SK-N-SH (cell line): ENCODE measurements around the gene SBSN. TPM values are rescaled to one million over a fixed set of nuclear protein-coding genes. Genes with fewer than 3 reads are reported as not detected.
A peak's percentile ranks its signal among the peaks of the same experiment; 100 is the strongest.

Source experiments
- CTCF ChIA-PET: fragments of 300-600, 350-600 bp; formaldehyde crosslinking; extraction: SDS; loops from one replicate; lab custom pipeline; 2021; lab: Yijun Ruan, JAX
- POLR2A ChIA-PET: fragments of 350-600 bp; sonication (Branson Sonifier 250); formaldehyde crosslinking; extraction: SDS; loops from one replicate; lab custom pipeline; 2020; ENCODE audit warnings: antibody characterized with exemption, inconsistent platforms; lab: Yijun Ruan, JAX
- DNase-seq: peaks from one replicate; pipeline ENCODE4 v3.0.0; 2012
- H2AFZ ChIP-seq: fragments of 200-600 bp; sonication (generic); 2 replicates; pipeline ENCODE4 v1.8.1; 2016; ENCODE audit warnings: antibody characterized with exemption, mild to moderate bottlenecking, low read depth
- H3F3A ChIP-seq: fragments of 200-600 bp; sonication (generic); replicated peaks from 2 replicates; pipeline ENCODE3; 2016; ENCODE audit warnings: antibody characterized with exemption, mild to moderate bottlenecking; ENCODE audit not compliant: insufficient read depth
- H3K27ac ChIP-seq, 2 experiments: fragments of 200-500 bp in 1 of 2; fragments of 200-600 bp in 1 of 2; sonication (Bioruptor generic) in 1 of 2; sonication (generic), shearing (Covaris generic) in 1 of 2; 2 replicates each; pipeline versions ENCODE4 v1.5.1 to v1.6.1; 2014 to 2016; ENCODE audit warnings: low read depth in 2 of 2, inconsistent platforms in 1 of 2, low read length in 1 of 2, mild to moderate bottlenecking in 1 of 2, mixed read lengths in 1 of 2
- H3K27me3 ChIP-seq: fragments of 200-600 bp; sonication (generic), shearing (Covaris generic); 2 replicates; pipeline ENCODE4 v1.6.1; 2016; ENCODE audit warnings: mixed run types; ENCODE audit not compliant: insufficient read depth
- H3K36me3 ChIP-seq, 2 experiments: fragments of 200-500 bp in 1 of 2; fragments of 200-600 bp in 1 of 2; sonication (Bioruptor generic) in 1 of 2; sonication (generic) in 1 of 2; replicated peaks in 1 of 2; 2 replicates each; pipeline versions ENCODE3 to v1.5.1; 2014 to 2016; ENCODE audit warnings: low read length in 1 of 2, mild to moderate bottlenecking in 1 of 2; ENCODE audit not compliant: insufficient read depth in 2 of 2, control insufficient read depth in 1 of 2
- H3K4me1 ChIP-seq, 2 experiments: fragments of 200-500 bp in 1 of 2; fragments of 200-600 bp in 1 of 2; sonication (Bioruptor generic) in 1 of 2; sonication (generic), shearing (Covaris generic) in 1 of 2; 2 replicates each; pipeline versions ENCODE4 v1.5.1 to v1.6.1; 2014 to 2016; ENCODE audit warnings: low read depth in 1 of 2, low read length in 1 of 2, mixed run types in 1 of 2; ENCODE audit not compliant: insufficient read depth in 2 of 2, control insufficient read depth in 1 of 2
- H3K4me2 ChIP-seq: fragments of 200-600 bp; sonication (generic), shearing (Covaris generic); 2 replicates; pipeline ENCODE4 v1.6.1; 2017; ENCODE audit warnings: mixed run types
- H3K4me3 ChIP-seq, 2 experiments: fragments of 200-500 bp in 1 of 2; fragments of 200-600 bp in 1 of 2; sonication (Bioruptor generic) in 1 of 2; sonication (generic), shearing (Covaris generic) in 1 of 2; 2 replicates each; pipeline versions ENCODE4 v1.5.1 to v1.8.1; 2014 to 2016; ENCODE audit warnings: low read depth in 2 of 2, inconsistent platforms in 1 of 2, low read length in 1 of 2, mild to moderate bottlenecking in 1 of 2, mixed read lengths in 1 of 2, moderate library complexity in 1 of 2
- H3K79me2 ChIP-seq: fragments of 200-600 bp; sonication (generic); 2 replicates; pipeline ENCODE4 v1.8.1; 2017; ENCODE audit warnings: mild to moderate bottlenecking; ENCODE audit not compliant: insufficient read depth
- H3K9ac ChIP-seq: fragments of 200-600 bp; sonication (generic); 2 replicates; pipeline ENCODE4 v1.6.1; 2017; ENCODE audit warnings: mixed run types
- H3K9me2 ChIP-seq: fragments of 200-600 bp; sonication (generic); 2 replicates; pipeline ENCODE4 v1.6.1; 2017; ENCODE audit warnings: mixed run types
- H3K9me3 ChIP-seq: fragments of 200-600 bp; sonication (generic); 2 replicates; pipeline ENCODE4 v1.6.1; 2017; ENCODE audit warnings: mixed run types, mild to moderate bottlenecking, moderate library complexity
- H4K20me1 ChIP-seq: fragments of 200-600 bp; sonication (generic); 2 replicates; pipeline ENCODE4 v1.6.1; 2017; ENCODE audit warnings: mild to moderate bottlenecking, mixed run types; ENCODE audit not compliant: insufficient read depth
- FOSL2 ChIP-seq: IDR thresholded peaks from 2 replicates; pipeline ENCODE4 v1.4.0; 2012; ENCODE audit warnings: low read depth, mild to moderate bottlenecking, moderate library complexity, borderline replicate concordance
- FOXJ3 ChIP-seq: sonication (generic); formaldehyde crosslinking; IDR thresholded peaks from 2 replicates; pipeline ENCODE4 v1.5.1; 2020; ENCODE audit warnings: mild to moderate bottlenecking, missing genetic modification reagents
- JUND ChIP-seq: IDR thresholded peaks from 2 replicates; pipeline ENCODE4 v1.4.0; 2012
- NFIC ChIP-seq: IDR thresholded peaks from 2 replicates; pipeline ENCODE4 v1.4.0; 2012; ENCODE audit warnings: borderline replicate concordance
- NRF1 ChIP-seq: IDR thresholded peaks from 2 replicates; pipeline ENCODE4 v1.6.1; 2012; ENCODE audit warnings: low read depth, mild to moderate bottlenecking, low read length
- RAD21 ChIP-seq: IDR thresholded peaks from 2 replicates; pipeline ENCODE4 v1.6.1; 2012; ENCODE audit warnings: mild to moderate bottlenecking, low read length
- RCOR1 ChIP-seq: fragments of 150-350 bp; IDR thresholded peaks from 2 replicates; pipeline ENCODE4 v1.6.1; 2017; ENCODE audit warnings: antibody characterized with exemption, low read length
- RXRA ChIP-seq: IDR thresholded peaks from 2 replicates; pipeline ENCODE4 v1.4.0; 2012; ENCODE audit warnings: low read depth, mild to moderate bottlenecking, borderline replicate concordance
- SMC3 ChIP-seq: IDR thresholded peaks from 2 replicates; pipeline ENCODE4 v1.6.1; 2012; ENCODE audit warnings: low read depth, low read length, improper control_type of control experiment
- TAF1 ChIP-seq: IDR thresholded peaks from 2 replicates; pipeline ENCODE4 v1.6.1; 2012; ENCODE audit warnings: low read depth, mild to moderate bottlenecking, low read length, moderate library complexity, borderline replicate concordance
- TCF12 ChIP-seq: IDR thresholded peaks from 2 replicates; pipeline ENCODE4 v1.4.0; 2012
- WGBS: methylation state at CpG from one replicate; pipeline ENCODE4 v1.1.6; 2017; ENCODE audit warnings: low lambda C conversion rate; 5-methylcytosine and 5-hydroxymethylcytosine counted together
- polyA plus RNA-seq, 3 experiments: library from polyadenylated mRNA; depleted of rRNA; stranded (reverse); fragments of >200 nt; gene quantifications; 2 replicates each; pipeline ENCODE4 v1.2.3, GENCODE V29; 2012
- TF ChIP-seq, protein P1 (sequence below): IDR thresholded peaks from 2 replicates; pipeline ENCODE4 v1.4.0; 2012; ENCODE audit warnings: low read depth, borderline replicate concordance
- TF ChIP-seq, protein P2 (sequence below): IDR thresholded peaks from 2 replicates; pipeline ENCODE4; 2012
- TF ChIP-seq, protein P3 (sequence below): fragments of 150-350 bp; IDR thresholded peaks from 2 replicates; pipeline ENCODE4 v1.6.1; 2016; ENCODE audit warnings: mild to moderate bottlenecking, low read depth, low read length
- TF ChIP-seq, protein P4 (sequence below): fragments of 200-600 bp; sonication (generic); IDR thresholded peaks from 2 replicates; pipeline ENCODE4 v1.6.1; 2017; ENCODE audit warnings: antibody characterized with exemption, mild to moderate bottlenecking, moderate library complexity
- TF ChIP-seq, protein P5 (sequence below): IDR thresholded peaks from 2 replicates; pipeline ENCODE4 v1.4.0; 2012; ENCODE audit warnings: low read depth

The SBSN gene
- polyA plus RNA-seq, 1 of the 3 experiments (the other 2 are of a cell fraction): 0.25 TPM

DNA sequence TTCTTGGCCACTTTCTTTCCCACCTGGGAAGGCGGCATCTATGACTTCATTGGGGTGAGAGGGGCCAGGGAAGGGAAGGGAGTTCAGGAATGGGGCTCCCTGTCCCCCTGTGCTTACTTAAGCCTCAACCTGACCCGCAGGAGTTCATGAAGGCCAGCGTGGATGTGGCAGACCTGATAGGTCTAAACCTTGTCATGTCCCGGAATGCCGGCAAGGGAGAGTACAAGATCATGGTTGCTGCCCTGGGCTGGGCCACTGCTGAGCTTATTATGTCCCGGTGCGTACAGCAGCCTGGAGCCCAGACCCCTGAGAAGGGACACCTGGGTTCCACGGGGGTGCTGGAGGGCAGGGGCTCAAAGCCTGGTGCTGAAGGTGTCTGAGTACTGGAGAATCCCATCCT lies 18.4 kb upstream of the SBSN start:
- peak overlapping the region; percentile 79 to 96 for H3K4me3 ChIP-seq

More for the DNA sequence above, 18.4 kb upstream of the SBSN start:
- no peak for DNase-seq
- CTCF ChIA-PET: interaction anchor here (0.7 to 4.1 kb wide), 3 partner anchors 9 to 36 kb away, joined by 3 to 20 read pairs (median 4); no protein-coding TSS in a partner anchor
- no peaks in the 10 kb centered on the region for H3K9me3 ChIP-seq
- H3K79me2 ChIP-seq: peaks cover 30% of the 10 kb centered on the region
- 84% methylated on average over 5 of the region's 8 CpGs for WGBS
- peaks cover 5% of the 10 kb centered on the region; the same call in 1 of the 2 replicates for H4K20me1 ChIP-seq
- H3K36me3 ChIP-seq: peaks cover 0 to 17% of the 10 kb centered on the region in 2 experiments
- H3K9ac ChIP-seq: peak overlapping the region; percentile 85; the same call in 1 of the 2 replicates
- no peaks in the 10 kb centered on the region for H3K9me2 ChIP-seq
- peaks cover 5 to 19% of the 10 kb centered on the region in 2 experiments; a peak in 2 of 4 replicates for H3K4me1 ChIP-seq
- H3K27me3 ChIP-seq: no peaks in the 10 kb centered on the region
- TF ChIP-seq, protein P1, sequence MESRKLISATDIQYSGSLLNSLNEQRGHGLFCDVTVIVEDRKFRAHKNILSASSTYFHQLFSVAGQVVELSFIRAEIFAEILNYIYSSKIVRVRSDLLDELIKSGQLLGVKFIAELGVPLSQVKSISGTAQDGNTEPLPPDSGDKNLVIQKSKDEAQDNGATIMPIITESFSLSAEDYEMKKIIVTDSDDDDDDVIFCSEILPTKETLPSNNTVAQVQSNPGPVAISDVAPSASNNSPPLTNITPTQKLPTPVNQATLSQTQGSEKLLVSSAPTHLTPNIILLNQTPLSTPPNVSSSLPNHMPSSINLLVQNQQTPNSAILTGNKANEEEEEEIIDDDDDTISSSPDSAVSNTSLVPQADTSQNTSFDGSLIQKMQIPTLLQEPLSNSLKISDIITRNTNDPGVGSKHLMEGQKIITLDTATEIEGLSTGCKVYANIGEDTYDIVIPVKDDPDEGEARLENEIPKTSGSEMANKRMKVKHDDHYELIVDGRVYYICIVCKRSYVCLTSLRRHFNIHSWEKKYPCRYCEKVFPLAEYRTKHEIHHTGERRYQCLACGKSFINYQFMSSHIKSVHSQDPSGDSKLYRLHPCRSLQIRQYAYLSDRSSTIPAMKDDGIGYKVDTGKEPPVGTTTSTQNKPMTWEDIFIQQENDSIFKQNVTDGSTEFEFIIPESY: no peak
- TF ChIP-seq JUND (no peak), TCF12 (no peak), FOXJ3 (no peak), RXRA (no peak), NFIC (no peak), RAD21 (no peak), FOSL2 (no peak), NRF1 (no peak), TAF1 (no peak), RCOR1 (no peak), SMC3 (no peak)
- TF ChIP-seq, protein P2, sequence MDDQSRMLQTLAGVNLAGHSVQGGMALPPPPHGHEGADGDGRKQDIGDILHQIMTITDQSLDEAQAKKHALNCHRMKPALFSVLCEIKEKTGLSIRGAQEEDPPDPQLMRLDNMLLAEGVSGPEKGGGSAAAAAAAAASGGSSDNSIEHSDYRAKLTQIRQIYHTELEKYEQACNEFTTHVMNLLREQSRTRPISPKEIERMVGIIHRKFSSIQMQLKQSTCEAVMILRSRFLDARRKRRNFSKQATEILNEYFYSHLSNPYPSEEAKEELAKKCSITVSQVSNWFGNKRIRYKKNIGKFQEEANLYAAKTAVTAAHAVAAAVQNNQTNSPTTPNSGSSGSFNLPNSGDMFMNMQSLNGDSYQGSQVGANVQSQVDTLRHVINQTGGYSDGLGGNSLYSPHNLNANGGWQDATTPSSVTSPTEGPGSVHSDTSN: no peak
- TF ChIP-seq, protein P3, sequence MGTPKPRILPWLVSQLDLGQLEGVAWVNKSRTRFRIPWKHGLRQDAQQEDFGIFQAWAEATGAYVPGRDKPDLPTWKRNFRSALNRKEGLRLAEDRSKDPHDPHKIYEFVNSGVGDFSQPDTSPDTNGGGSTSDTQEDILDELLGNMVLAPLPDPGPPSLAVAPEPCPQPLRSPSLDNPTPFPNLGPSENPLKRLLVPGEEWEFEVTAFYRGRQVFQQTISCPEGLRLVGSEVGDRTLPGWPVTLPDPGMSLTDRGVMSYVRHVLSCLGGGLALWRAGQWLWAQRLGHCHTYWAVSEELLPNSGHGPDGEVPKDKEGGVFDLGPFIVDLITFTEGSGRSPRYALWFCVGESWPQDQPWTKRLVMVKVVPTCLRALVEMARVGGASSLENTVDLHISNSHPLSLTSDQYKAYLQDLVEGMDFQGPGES: no peak
- TF ChIP-seq, protein P4, sequence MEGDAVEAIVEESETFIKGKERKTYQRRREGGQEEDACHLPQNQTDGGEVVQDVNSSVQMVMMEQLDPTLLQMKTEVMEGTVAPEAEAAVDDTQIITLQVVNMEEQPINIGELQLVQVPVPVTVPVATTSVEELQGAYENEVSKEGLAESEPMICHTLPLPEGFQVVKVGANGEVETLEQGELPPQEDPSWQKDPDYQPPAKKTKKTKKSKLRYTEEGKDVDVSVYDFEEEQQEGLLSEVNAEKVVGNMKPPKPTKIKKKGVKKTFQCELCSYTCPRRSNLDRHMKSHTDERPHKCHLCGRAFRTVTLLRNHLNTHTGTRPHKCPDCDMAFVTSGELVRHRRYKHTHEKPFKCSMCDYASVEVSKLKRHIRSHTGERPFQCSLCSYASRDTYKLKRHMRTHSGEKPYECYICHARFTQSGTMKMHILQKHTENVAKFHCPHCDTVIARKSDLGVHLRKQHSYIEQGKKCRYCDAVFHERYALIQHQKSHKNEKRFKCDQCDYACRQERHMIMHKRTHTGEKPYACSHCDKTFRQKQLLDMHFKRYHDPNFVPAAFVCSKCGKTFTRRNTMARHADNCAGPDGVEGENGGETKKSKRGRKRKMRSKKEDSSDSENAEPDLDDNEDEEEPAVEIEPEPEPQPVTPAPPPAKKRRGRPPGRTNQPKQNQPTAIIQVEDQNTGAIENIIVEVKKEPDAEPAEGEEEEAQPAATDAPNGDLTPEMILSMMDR: no peak
- TF ChIP-seq, protein P5, sequence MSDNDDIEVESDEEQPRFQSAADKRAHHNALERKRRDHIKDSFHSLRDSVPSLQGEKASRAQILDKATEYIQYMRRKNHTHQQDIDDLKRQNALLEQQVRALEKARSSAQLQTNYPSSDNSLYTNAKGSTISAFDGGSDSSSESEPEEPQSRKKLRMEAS: no peak
- TF ChIP-seq, all 33 proteins: peak for 0
- Histone ChIP-seq H3K27ac (no peak overlapping the region), H3K4me2 (peak overlapping the region; percentile 91), H3F3A (no peaks in the 10 kb centered on the region), H2AFZ (0 out of 2 replicates have a peak overlapping the region, but pooled peaks have one; percentile 87)
- POLR2A ChIA-PET: no interaction called here
